ENCODE measurements around the gene ST6GALNAC3.

- TF ChIP-seq CTCF (IDR thresholded peaks at IDR 0.05) (no peak), POLR2AphosphoS5 (IDR thresholded peaks at IDR 0.05; ENCODE audit: low read depth, low read length) (no peak)
Observed at GRCh38 chr1:76031496-76031895, 43.0 kb upstream of the ST6GALNAC3 start.
